Vagina (tissue), 2 donors: ENCODE measurements around the gene WWTR1. TPM values are rescaled to one million over a fixed set of nuclear protein-coding genes. Genes with fewer than 3 reads are reported as not detected.

Experiments used
- DNase-seq, 2 donors: peaks; one replicate each; pipeline ENCODE4 v3.0.0-alpha.2; 2017; ENCODE audit errors: extremely low spot score in 2 of 2
- H3K27ac ChIP-seq: fragments of 200-600 bp; sonication (generic); one replicate; pipeline ENCODE4 v1.5.1; 2019
- H3K27me3 ChIP-seq: fragments of 200-600 bp; sonication (generic); one replicate; pipeline ENCODE4 v1.5.1; 2019
- H3K36me3 ChIP-seq, 2 donors: fragments of 200-600 bp; sonication (generic); one replicate each; pipeline ENCODE4 v1.5.1; 2017 to 2019
- H3K4me1 ChIP-seq: fragments of 200-600 bp; sonication (generic); one replicate; pipeline ENCODE4 v1.5.1; 2019
- H3K4me3 ChIP-seq, 2 donors: fragments of 200-600 bp; sonication (generic); 1 replicate in 1 of 2; 2 replicates in 1 of 2; pipeline ENCODE4 v1.5.1; 2016 to 2019
- H3K9me3 ChIP-seq: fragments of 200-600 bp; sonication (generic); one replicate; pipeline ENCODE4 v1.5.1; 2019
- POLR2A ChIP-seq, 2 donors: fragments of 450-650 bp; IDR thresholded peaks; one replicate each; pipeline ENCODE4 v1.6.1; 2017; ENCODE audit warnings: antibody characterized with exemption in 2 of 2, mild to moderate bottlenecking in 2 of 2, moderate library complexity in 2 of 2
- POLR2AphosphoS5 ChIP-seq, 2 donors: sonication (generic); formaldehyde crosslinking; IDR thresholded peaks; one replicate each; pipeline ENCODE4 v1.9.0; 2017; ENCODE audit warnings: antibody characterized with exemption in 2 of 2, mild to moderate bottlenecking in 2 of 2, low read depth in 1 of 2; ENCODE audit not compliant: insufficient read depth in 1 of 2
- intact Hi-C: fragments of 100-400 bp; cut with DNase I; formaldehyde crosslinking; loops from one replicate; pipeline ENCODE4 v1.15.1; 2023
- total RNA-seq: library from RNA; depleted of rRNA; stranded (reverse); fragments of >200 nt; gene quantifications from one replicate; pipeline ENCODE4 v1.2.3, GENCODE V29; 2016
- TF ChIP-seq, protein P1 (sequence below), 3 experiments: fragments of 450-650 bp in 2 of 3; fragments of 200-600 bp in 1 of 3; sonication (generic) in 1 of 3; IDR thresholded peaks; one replicate each; pipeline ENCODE4 v1.5.1; 2017 to 2019; ENCODE audit warnings: antibody characterized with exemption in 3 of 3, mild to moderate bottlenecking in 2 of 3, moderate library complexity in 2 of 3

The WWTR1 gene
- total RNA-seq, 1 donor from 2014 or later = 181 TPM

DNA sequence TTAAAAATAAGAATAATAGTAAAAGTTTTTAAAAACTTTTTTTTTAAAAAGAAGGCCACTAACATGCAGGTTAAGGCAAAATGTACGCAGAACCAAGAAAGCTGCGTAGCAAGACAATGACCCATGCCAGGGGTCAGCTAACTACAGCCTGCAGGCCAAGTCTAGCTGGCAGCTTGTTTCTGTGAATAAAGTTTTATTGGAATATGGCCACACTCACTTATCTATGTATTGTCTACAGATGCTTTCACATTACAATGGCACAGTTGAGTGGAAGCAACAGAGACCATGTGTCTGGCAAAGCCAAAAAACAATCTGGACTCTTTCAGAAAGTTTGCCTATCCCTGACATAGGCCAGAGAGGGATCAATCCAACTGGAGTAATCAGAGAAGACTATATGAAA, 46.7 kb downstream of the WWTR1 start:
- Histone ChIP-seq H3K9me3 (no peaks in the 10 kb centered on the region), H3K36me3 (no peaks in the 10 kb centered on the region), H3K27me3 (no peaks in the 10 kb centered on the region), H3K4me3 (no peak overlapping the region), H3K27ac (no peak overlapping the region), H3K4me1 (peaks cover 40% of the 10 kb centered on the region)
- DNase-seq = no peak
- no peak for TF ChIP-seq POLR2AphosphoS5 (IDR thresholded peaks at IDR 0.05; ENCODE audit: insufficient read depth in 1 of 2, low read depth in 1 of 2)
- TF ChIP-seq, protein P1, sequence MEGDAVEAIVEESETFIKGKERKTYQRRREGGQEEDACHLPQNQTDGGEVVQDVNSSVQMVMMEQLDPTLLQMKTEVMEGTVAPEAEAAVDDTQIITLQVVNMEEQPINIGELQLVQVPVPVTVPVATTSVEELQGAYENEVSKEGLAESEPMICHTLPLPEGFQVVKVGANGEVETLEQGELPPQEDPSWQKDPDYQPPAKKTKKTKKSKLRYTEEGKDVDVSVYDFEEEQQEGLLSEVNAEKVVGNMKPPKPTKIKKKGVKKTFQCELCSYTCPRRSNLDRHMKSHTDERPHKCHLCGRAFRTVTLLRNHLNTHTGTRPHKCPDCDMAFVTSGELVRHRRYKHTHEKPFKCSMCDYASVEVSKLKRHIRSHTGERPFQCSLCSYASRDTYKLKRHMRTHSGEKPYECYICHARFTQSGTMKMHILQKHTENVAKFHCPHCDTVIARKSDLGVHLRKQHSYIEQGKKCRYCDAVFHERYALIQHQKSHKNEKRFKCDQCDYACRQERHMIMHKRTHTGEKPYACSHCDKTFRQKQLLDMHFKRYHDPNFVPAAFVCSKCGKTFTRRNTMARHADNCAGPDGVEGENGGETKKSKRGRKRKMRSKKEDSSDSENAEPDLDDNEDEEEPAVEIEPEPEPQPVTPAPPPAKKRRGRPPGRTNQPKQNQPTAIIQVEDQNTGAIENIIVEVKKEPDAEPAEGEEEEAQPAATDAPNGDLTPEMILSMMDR (IDR thresholded peaks at IDR 0.05) = no peak
- TF ChIP-seq POLR2A (IDR thresholded peaks at IDR 0.05) = no peak
- intact Hi-C loops = no loop called here

DNA sequence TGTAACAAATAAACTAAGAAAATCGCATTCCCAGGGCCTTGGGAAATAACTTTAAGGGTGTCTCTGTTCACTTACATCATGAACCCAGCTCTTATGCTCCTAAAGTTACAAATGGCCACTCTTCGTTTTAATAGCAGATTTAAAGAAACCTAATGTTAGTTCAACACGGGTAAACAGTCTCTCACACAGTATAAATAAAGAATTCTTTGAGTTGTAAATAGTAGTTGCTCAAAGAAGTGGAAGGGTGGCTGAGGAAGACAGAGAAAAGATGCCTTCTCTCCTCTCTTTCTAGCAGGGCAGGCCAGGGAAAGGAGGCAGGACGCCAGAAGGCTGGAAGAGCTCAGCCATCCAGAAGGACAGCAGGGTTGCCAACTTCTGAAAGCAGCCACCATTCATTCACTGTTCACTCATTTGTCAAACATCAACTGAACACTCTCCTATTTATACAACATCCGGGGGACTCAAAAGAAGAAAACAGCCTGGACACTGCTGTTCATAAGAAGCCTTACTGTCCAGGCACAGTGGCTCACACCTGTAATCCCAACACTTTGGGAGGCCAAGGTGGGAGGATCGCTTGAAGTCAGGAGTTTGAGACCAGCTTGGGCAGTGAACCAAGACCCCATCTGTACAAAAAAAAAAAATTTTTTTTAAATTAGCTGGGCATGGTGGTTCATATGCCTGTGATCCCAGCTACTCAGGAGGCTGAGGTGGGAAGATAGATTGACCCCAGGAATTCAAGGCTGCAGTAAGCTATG, 47.3 kb downstream of the WWTR1 start:
- no peak for DNase-seq
- no peak overlapping the region for H3K4me3 ChIP-seq
- H3K27me3 ChIP-seq = no peaks in the 10 kb centered on the region
- no peak overlapping the region for H3K27ac ChIP-seq
- intact Hi-C loops = no loop called here
- no peaks in the 10 kb centered on the region for H3K36me3 ChIP-seq
- H3K4me1 ChIP-seq = peaks cover 45% of the 10 kb centered on the region
- TF ChIP-seq POLR2A (IDR thresholded peaks at IDR 0.05) (no peak), POLR2AphosphoS5 (IDR thresholded peaks at IDR 0.05; ENCODE audit: insufficient read depth in 1 of 2, low read depth in 1 of 2) (no peak)
- TF ChIP-seq, protein P1 (IDR thresholded peaks at IDR 0.05) = no peak
- H3K9me3 ChIP-seq = no peaks in the 10 kb centered on the region

DNA sequence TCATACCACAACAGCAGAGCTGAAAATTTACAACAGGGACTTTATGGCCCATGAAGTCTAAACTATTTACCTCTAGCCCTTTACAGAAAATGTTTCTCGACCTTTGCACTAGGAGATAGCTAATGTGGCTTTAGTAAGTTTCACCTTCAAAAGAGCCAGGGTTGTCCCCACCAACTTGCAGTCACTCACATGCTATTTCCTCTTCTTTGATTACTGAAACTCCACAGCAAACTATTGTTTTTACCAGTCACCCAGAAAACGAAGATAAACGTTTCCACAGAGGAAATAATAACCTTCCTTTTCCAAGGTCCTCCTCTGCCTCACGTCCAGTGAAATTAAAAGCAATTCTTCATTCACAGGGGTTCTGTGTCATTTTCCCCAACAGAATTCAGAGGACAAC, 48.2 kb downstream of the WWTR1 start:
- Histone ChIP-seq H3K4me3 (no peak overlapping the region), H3K27ac (peak overlapping the region; percentile 11), H3K27me3 (no peaks in the 10 kb centered on the region), H3K36me3 (no peaks in the 10 kb centered on the region), H3K4me1 (peaks cover 50% of the 10 kb centered on the region), H3K9me3 (no peaks in the 10 kb centered on the region)
- TF ChIP-seq, protein P1 (IDR thresholded peaks at IDR 0.05) = no peak
- TF ChIP-seq POLR2AphosphoS5 (IDR thresholded peaks at IDR 0.05; ENCODE audit: insufficient read depth in 1 of 2, low read depth in 1 of 2) (peak in 1 of 2 donors; percentile 36), POLR2A (IDR thresholded peaks at IDR 0.05) (no peak)
- intact Hi-C loops = no loop called here
- DNase-seq = no peak

DNA sequence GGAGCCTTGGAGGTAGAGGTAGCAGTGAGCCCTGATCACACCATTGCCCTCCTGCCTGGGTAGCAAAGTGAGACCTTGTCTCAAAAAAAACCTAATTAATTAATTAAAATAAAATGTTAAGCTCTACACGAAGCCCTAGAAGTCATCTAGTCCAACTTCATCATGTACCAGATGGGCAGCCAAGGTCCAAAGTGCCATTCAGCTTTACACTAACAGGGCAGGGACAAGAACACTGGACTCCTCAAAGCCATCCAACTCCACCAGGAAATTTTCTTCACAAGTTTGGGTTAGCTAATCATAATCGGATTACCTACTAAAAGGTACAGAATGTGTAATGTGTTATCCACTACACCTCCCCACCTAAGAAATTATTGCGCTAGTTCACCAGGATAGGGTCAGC, 48.8 kb downstream of the WWTR1 start:
- Histone ChIP-seq H3K9me3 (no peaks in the 10 kb centered on the region), H3K36me3 (no peaks in the 10 kb centered on the region), H3K4me1 (peaks cover 54% of the 10 kb centered on the region), H3K4me3 (no peak overlapping the region), H3K27ac (peak overlapping the region; percentile 34), H3K27me3 (no peaks in the 10 kb centered on the region)
- TF ChIP-seq, protein P1 (IDR thresholded peaks at IDR 0.05) = no peak
- TF ChIP-seq POLR2A (IDR thresholded peaks at IDR 0.05) = no peak
- no peak for TF ChIP-seq POLR2AphosphoS5 (IDR thresholded peaks at IDR 0.05; ENCODE audit: insufficient read depth in 1 of 2, low read depth in 1 of 2)
- DNase-seq = no peak
- intact Hi-C loops = no loop called here

DNA sequence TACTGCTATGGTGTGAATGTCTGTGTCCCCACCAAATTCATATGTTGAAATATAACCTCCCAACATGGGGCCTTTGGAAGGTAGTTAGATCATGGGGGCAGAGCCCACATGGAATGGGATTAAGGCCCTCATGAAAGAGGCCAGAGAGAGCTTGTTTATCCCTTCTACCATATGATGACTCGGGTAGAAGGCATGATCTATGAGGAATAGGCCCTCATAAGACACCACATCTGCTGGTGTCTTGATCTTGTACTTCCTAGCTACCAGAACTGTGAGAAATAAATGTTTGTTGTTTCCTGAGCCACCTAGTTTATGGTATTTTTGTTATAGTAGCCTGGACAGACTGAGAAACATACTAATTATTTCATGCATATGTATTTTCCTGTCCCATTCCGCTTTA, 51.9 kb downstream of the WWTR1 start:
- H3K4me3 ChIP-seq = no peak overlapping the region
- H3K9me3 ChIP-seq = no peaks in the 10 kb centered on the region
- H3K27ac ChIP-seq = no peak overlapping the region
- peaks cover 54% of the 10 kb centered on the region for H3K4me1 ChIP-seq
- no peak for TF ChIP-seq POLR2AphosphoS5 (IDR thresholded peaks at IDR 0.05; ENCODE audit: insufficient read depth in 1 of 2, low read depth in 1 of 2)
- TF ChIP-seq, protein P1 (IDR thresholded peaks at IDR 0.05) = no peak
- TF ChIP-seq POLR2A (IDR thresholded peaks at IDR 0.05) = no peak
- H3K27me3 ChIP-seq = no peaks in the 10 kb centered on the region
- no peaks in the 10 kb centered on the region for H3K36me3 ChIP-seq
- intact Hi-C loops = no loop called here
- DNase-seq = no peak
